ENCODE data around the gene CALHM1. TPM values are rescaled to one million over a fixed set of nuclear protein-coding genes. Genes with fewer than 3 reads are reported as not detected.

Gene CALHM1
- total and polyA plus RNA-seq, 2 of the 13 experiments (the other 11 are each of a cell fraction or from before 2014, with no cell fraction given), result 0.04 TPM; not detected in 1

DNA sequence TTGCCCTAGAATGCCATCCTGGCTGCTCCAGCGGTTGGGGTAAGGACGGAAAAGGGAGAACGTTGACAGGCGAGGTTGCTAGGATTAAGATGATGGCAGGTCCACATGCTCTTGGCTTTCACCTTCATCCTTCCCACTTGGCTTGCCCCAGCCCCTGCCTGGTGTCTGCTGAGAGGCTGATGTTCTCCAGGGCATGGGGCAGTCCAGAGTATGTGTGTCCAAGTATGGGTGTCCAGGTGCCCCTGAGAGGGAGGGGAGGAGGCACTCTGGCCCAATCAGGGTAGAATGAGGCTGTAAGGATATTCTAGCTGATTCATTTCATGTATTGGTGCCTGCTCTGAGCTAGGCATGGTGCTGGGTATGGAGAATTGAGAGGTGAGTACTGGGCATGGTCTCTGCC, 47.4 kb upstream of the CALHM1 start (continued):
- TF ChIP-seq FOXM1 (CRISPR knock-in tag; IDR thresholded peaks at IDR 0.05), result no peak
- no peak for TF ChIP-seq ZNF703 (CRISPR knock-in tag; IDR thresholded peaks at IDR 0.05; ENCODE audit: borderline replicate concordance)
- no peak for TF ChIP-seq ZNF136 (CRISPR knock-in tag; IDR thresholded peaks at IDR 0.05; ENCODE audit: low read depth)
- no peak for TF ChIP-seq SOX13 (IDR thresholded peaks at IDR 0.05)
- no peak for TF ChIP-seq SOX13 (CRISPR knock-in tag; conservative IDR thresholded peaks at IDR 0.05 in 1 of 2, IDR thresholded peaks at IDR 0.05 in 1 of 2)
- no peak for TF ChIP-seq CBX2 (IDR thresholded peaks at IDR 0.05; ENCODE audit: low read depth, low read length)
- TF ChIP-seq CBX2 (CRISPR knock-in tag; IDR thresholded peaks at IDR 0.05; ENCODE audit: low read depth), result no peak
- TF ChIP-seq, protein P1, sequence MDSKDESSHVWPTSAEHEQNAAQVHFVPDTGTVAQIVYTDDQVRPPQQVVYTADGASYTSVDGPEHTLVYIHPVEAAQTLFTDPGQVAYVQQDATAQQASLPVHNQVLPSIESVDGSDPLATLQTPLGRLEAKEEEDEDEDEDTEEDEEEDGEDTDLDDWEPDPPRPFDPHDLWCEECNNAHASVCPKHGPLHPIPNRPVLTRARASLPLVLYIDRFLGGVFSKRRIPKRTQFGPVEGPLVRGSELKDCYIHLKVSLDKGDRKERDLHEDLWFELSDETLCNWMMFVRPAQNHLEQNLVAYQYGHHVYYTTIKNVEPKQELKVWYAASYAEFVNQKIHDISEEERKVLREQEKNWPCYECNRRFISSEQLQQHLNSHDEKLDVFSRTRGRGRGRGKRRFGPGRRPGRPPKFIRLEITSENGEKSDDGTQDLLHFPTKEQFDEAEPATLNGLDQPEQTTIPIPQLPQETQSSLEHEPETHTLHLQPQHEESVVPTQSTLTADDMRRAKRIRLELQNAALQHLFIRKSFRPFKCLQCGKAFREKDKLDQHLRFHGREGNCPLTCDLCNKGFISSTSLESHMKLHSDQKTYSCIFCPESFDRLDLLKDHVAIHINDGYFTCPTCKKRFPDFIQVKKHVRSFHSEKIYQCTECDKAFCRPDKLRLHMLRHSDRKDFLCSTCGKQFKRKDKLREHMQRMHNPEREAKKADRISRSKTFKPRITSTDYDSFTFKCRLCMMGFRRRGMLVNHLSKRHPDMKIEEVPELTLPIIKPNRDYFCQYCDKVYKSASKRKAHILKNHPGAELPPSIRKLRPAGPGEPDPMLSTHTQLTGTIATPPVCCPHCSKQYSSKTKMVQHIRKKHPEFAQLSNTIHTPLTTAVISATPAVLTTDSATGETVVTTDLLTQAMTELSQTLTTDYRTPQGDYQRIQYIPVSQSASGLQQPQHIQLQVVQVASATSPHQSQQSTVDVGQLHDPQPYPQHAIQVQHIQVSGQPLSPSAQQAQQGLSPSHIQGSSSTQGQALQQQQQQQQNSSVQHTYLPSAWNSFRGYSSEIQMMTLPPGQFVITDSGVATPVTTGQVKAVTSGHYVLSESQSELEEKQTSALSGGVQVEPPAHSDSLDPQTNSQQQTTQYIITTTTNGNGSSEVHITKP (CRISPR knock-in tag; IDR thresholded peaks at IDR 0.05; ENCODE audit: low read depth), result no peak
- TF ChIP-seq YEATS2 (CRISPR knock-in tag; IDR thresholded peaks at IDR 0.05; ENCODE audit: borderline replicate concordance), result no peak

DNA sequence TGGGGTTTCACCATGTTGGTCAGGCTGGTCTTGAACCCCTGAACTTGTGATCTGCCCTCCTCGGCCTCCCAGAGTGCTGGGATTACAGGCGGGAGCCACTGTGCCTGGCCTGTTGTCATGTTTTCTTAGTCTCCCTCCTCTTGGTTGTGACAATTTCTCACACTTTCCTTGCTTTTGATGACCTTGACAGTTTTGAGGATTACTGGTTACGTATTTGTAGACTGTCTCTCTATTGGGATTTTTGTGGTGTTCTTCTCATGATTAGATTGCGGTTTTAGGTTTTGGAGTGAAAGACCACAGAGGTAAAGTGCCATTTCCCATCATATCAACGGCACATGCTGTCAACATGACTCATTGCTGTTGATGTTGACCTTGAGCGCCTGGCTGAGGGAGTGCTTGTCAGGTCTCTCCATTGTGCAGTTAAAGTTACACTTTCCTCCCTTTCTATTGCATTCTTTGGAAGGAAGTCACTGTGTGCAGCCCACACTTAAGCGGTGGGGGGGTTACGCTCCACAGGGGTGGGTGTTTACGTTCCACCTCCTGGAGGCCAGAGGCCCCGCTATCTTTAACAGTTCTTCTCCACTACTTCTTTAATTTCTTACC, 45.6 kb upstream of the CALHM1 start:
- no peaks in the 10 kb centered on the region for H3K36me3 ChIP-seq (replicated peaks in 1 of 2; ENCODE audit: control insufficient read depth in 1 of 2, insufficient read depth in 2 of 2, low read length in 2 of 2)
- no peak overlapping the region for H2AFZ ChIP-seq (ENCODE audit: low read length)
- H3K4me2 ChIP-seq (ENCODE audit: low read depth, low read length), result peak overlapping the region; percentile 31
- in situ Hi-C loops (cut with HindIII; ENCODE audit: extremely low pct_ligation_motif_present, low pct_unique_long_range_greater_than_20kb) (no loop called here), intact Hi-C loops (cut with micrococcal nuclease; ENCODE audit: unreplicated experiment) (no loop called here)
- no TSS peak for BruUV-seq (replicated peaks)
- ChIA-PET POLR2A (interaction anchor here (1.2 kb wide), 1 partner anchor 12 kb away, joined by 4 read pairs; no protein-coding TSS in a partner anchor), CTCF (ENCODE audit: low intra/inter-chr PET ratio, low total read pairs) (no interaction called here)
- no peaks in the 10 kb centered on the region for H3K9me3 ChIP-seq (ENCODE audit: low read length)
- no peak overlapping the region for H3K4me3 ChIP-seq (replicated peaks in 1 of 3; ENCODE audit: insufficient read depth in 1 of 3, low read depth in 2 of 3, low read length in 3 of 3)
- DNase-seq (ENCODE audit: low spot score), result peak; percentile 89
- peaks cover 12% of the 10 kb centered on the region for H3K4me1 ChIP-seq (ENCODE audit: insufficient read depth, low read length)
- ATAC-seq, result peak; percentile 84
- H4K20me1 ChIP-seq (ENCODE audit: insufficient read depth, low read length), result no peaks in the 10 kb centered on the region
- H3K27me3 ChIP-seq (ENCODE audit: control insufficient read depth in 1 of 2, insufficient read depth in 2 of 2, low read length in 2 of 2), result peaks cover 4 to 63% of the 10 kb centered on the region in 2 experiments; a peak in 3 of 5 replicates
- no peaks in the 10 kb centered on the region for H3K79me2 ChIP-seq (ENCODE audit: insufficient read depth, low read length)
- no peak overlapping the region for H3K27ac ChIP-seq (ENCODE audit: extremely low read length, insufficient read depth, low read length)
- 1% methylated on average over 10 of the region's 10 CpGs for WGBS (ENCODE audit: low lambda C conversion rate)
- H3K9ac ChIP-seq (ENCODE audit: insufficient read depth, low read depth, low read length), result no peak overlapping the region
- FAIRE-seq, result peak; percentile 94
- no peak for TF ChIP-seq CENPT (CRISPR knock-in tag; IDR thresholded peaks at IDR 0.05; ENCODE audit: low read depth)
- TF ChIP-seq ZNF678 (CRISPR knock-in tag; IDR thresholded peaks at IDR 0.05), result no peak
- TF ChIP-seq FOXP4 (CRISPR knock-in tag; IDR thresholded peaks at IDR 0.05), result peak; percentile 77
- TF ChIP-seq HNRNPL (IDR thresholded peaks at IDR 0.05; ENCODE audit: low read depth, low read length), result no peak
- TF ChIP-seq ZNF234 (CRISPR knock-in tag; conservative IDR thresholded peaks at IDR 0.05), result no peak
- TF ChIP-seq BCLAF1 (IDR thresholded peaks at IDR 0.05), result no peak

Measured in HepG2 (cell line).